ENCODE measurements around the gene NUDT3.

Gene NUDT3

DNA sequence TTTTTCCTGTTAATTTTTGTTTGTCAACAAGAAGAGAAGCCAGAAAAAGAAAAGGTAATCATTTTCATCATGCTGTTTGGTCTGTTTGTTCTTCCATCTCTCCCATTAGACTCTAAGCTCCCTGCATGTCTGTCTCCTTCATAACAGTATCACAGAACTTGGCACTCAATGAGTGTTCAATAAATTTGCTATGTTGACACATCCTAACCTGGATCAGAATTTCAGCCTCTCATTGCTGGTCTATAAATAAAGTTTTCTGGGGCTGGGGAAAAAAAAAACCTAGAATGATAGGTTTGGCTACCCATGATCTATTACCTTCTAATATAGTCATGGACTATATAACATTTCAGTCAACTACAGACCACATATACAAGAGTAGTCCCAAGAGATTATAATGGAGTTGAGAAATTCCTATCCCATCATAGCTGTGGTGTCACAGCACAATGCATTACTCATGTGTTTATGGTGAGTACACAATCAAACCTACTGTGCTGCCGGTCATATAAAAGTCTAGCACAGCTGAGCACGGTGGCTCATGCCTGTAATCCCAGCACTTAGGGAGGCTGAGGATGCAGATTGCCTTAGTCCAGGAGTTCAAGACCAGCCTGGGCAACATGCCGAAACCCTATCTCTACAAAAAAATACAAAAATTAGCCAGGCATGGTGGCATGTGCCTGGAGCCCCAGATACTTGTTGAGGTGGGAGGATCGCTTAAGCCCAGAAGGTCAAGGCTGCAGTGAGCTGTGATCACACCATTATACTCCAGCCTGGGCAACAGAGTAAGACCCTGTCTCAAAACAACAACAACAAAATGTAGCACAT is 5.9 kb downstream of the NUDT3 start:
- TF ChIP-seq, protein P1, sequence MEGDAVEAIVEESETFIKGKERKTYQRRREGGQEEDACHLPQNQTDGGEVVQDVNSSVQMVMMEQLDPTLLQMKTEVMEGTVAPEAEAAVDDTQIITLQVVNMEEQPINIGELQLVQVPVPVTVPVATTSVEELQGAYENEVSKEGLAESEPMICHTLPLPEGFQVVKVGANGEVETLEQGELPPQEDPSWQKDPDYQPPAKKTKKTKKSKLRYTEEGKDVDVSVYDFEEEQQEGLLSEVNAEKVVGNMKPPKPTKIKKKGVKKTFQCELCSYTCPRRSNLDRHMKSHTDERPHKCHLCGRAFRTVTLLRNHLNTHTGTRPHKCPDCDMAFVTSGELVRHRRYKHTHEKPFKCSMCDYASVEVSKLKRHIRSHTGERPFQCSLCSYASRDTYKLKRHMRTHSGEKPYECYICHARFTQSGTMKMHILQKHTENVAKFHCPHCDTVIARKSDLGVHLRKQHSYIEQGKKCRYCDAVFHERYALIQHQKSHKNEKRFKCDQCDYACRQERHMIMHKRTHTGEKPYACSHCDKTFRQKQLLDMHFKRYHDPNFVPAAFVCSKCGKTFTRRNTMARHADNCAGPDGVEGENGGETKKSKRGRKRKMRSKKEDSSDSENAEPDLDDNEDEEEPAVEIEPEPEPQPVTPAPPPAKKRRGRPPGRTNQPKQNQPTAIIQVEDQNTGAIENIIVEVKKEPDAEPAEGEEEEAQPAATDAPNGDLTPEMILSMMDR (IDR thresholded peaks at IDR 0.05; ENCODE audit: low read depth, low read length), result no peak
- no peak overlapping the region for H3K4me3 ChIP-seq (replicated peaks in 1 of 2; ENCODE audit: low read depth in 2 of 2, low read length in 2 of 2)
- DNase-seq (ENCODE audit: low read depth in 2 of 2), result peak; percentile 87 to 98

DNA sequence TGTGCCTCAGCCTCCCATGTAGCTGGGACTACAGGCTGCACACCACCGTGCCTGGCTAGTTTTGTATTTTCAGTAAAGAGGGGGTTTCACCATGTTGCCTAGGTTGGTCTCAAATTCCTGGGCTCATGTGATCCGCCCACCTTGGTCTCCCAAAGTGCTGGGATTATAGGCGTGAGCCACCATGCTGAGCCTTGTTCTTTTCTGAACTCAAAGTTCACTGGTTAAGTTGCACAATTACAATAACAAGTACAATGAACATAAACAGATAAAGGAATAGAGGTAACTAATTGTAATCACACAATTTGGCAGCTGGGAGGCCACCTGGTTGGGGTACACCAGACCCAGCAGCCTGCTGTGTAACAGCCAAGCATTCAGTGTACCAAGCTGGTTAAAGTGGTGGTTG is 6.7 kb downstream of the NUDT3 start:
- DNase-seq (ENCODE audit: low read depth in 2 of 2), result no peak
- TF ChIP-seq, protein P1 (IDR thresholded peaks at IDR 0.05; ENCODE audit: low read depth, low read length), result no peak

DNA sequence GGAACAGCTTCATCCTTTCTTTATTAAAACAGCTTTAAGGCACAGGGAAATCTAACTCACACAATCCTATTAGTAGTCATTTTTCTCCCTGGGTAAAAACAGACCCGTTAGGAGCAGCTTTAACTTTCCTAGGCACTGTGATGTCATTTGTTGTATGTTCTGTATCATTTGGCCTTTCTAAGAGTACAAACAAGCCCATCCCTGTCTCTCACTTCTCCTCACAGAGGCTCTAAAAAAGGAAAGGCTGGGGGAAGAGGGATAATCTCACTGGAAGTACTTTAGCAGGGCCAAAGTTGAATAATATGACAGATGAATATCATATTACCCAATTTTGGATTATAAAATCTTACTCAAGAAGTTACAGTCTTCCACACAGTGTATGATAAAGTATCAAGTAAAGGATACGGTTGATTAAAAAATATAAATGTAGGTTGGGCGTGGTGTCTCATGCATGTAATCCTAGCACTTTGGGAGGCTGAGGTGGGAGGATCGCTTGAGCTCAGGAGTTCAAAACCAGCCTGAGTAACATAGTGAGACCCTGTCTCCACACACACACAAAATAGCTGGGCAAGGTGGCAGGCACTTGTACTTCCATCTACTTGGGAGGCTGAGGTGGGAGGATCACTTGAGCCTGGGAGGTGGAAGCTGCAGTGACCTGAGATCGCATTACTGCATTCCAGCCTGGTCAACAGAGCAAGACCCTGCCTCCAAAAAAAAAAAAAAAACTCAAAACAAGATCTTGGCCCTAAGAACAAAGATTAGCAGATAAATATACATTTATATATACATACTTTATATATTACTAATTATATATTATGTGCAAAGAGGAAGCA is 7.9 kb downstream of the NUDT3 start:
- TF ChIP-seq, protein P1 (IDR thresholded peaks at IDR 0.05; ENCODE audit: low read depth, low read length), result no peak
- H3K4me3 ChIP-seq (replicated peaks in 1 of 2; ENCODE audit: low read depth in 2 of 2, low read length in 2 of 2), result no peak overlapping the region
- DNase-seq (ENCODE audit: low read depth in 2 of 2), result no peak

More for the DNA sequence above, 6.7 kb downstream of the NUDT3 start:
- H3K4me3 ChIP-seq (replicated peaks in 1 of 2; ENCODE audit: low read depth in 2 of 2, low read length in 2 of 2), result no peak overlapping the region

DNA sequence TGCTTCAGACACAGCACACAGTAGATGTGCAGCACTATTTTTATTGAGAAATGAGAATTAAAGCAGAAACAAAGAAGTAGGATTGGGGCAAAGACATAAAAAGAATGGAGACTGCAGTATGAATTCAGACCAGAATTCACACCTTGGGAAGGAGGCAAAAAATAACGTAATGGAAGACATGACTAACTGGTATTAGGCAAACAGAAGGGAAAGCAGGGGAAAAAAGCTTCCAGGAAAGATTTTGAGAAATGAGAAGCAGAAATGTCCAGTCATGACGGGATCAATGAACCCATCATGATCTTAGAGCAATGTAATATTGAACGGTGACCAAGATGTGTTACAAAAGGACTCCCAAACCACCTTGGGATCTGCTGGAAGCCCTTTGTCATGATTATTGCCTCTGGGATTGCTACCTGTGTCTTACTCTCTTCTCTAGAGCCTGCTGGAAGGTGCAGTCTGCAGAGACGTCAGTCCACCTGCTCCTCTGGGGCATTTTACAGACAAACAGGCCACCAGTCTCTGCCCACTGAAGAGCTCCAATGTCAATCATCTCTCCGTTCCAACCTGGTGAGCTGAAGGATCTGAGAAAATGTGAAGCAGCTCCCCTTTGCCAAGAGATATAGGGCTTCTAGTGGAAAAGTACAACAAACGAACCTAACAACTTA is 8.7 kb downstream of the NUDT3 start:
- peak; percentile 37 to 71 for DNase-seq (ENCODE audit: low read depth in 2 of 2)
- TF ChIP-seq, protein P1 (IDR thresholded peaks at IDR 0.05; ENCODE audit: low read depth, low read length), result no peak
- no peak overlapping the region for H3K4me3 ChIP-seq (replicated peaks in 1 of 2; ENCODE audit: low read depth in 2 of 2, low read length in 2 of 2)

DNA sequence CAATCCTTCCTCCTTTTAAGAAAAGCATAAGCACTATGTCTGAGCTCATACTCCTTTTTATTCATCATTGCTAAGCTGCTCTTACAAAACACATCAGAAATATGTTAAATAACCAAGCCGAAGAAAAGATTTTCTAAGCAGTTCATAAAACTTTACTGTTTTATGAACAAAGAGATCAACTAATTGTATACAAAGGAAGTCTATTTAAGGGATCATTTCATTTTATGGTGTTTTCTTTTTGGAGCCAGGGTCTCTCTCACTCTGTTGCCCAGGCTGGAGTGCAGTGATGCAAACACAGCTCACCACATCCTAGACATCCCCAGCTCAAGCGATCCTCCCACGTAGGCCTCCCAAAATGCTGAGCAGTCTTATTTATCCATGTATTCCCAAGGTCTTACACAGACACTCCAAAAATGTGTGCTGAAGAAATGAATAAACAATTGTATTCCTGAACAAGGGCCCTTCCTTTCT is 9.3 kb downstream of the NUDT3 start:
- DNase-seq (ENCODE audit: low read depth in 2 of 2), result peak; percentile 74 to 76
- no peak overlapping the region for H3K4me3 ChIP-seq (replicated peaks in 1 of 2; ENCODE audit: low read depth in 2 of 2, low read length in 2 of 2)
- TF ChIP-seq, protein P1 (IDR thresholded peaks at IDR 0.05; ENCODE audit: low read depth, low read length), result no peak

DNA sequence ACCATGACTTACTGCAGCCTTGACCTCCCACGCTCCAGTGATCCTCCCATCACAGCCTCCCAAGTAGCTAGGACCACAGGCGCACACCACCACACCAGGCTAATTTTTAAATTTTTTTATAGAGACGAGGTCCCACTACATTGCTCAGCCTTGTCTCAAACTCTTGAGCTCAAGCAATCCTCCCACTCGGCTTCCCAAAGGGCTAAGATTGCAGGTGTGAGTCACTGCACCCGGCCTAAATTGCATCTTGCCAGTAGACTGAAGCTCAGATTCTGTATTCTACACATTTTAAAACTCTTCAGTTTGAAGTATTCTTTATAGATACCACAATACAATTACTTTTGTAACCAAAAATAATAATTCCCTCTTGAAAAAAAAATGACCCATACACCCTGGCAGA is 11.4 kb downstream of the NUDT3 start:
- TF ChIP-seq, protein P1 (IDR thresholded peaks at IDR 0.05; ENCODE audit: low read depth, low read length), result no peak
- peak; percentile 43 to 58 for DNase-seq (ENCODE audit: low read depth in 2 of 2)
- no peak overlapping the region for H3K4me3 ChIP-seq (replicated peaks in 1 of 2; ENCODE audit: low read depth in 2 of 2, low read length in 2 of 2)
